Peyer's patch (tissue), 4 donors: Measurements from ENCODE around the gene ADM5. TPM values are rescaled to one million over a fixed set of nuclear protein-coding genes. Genes with fewer than 3 reads are reported as not detected.

Experiments used
- DNase-seq, 3 donors: peaks; one replicate each; pipeline ENCODE4 v3.0.0-alpha.2; 2017 to 2019
- H3K27ac ChIP-seq, 4 donors: fragments of 200-600 bp; sonication (generic); one replicate each; pipeline ENCODE4 v1.5.1; 2016 to 2019
- H3K27me3 ChIP-seq, 2 donors: fragments of 200-600 bp; sonication (generic); one replicate each; pipeline ENCODE4 v1.5.1; 2019
- H3K36me3 ChIP-seq, 3 donors: fragments of 200-600 bp; sonication (generic); one replicate each; pipeline ENCODE4 v1.5.1; 2016 to 2019
- H3K4me1 ChIP-seq, 4 donors: fragments of 200-600 bp; sonication (generic); one replicate each; pipeline ENCODE4 v1.5.1; 2016 to 2019
- H3K4me3 ChIP-seq, 4 donors: fragments of 200-600 bp; sonication (generic); 1 replicate in 3 of 4; 2 replicates in 1 of 4; pipeline ENCODE4 v1.5.1; 2016 to 2019; ENCODE audit warnings: mild to moderate bottlenecking in 1 of 4
- H3K9me3 ChIP-seq, 4 donors: fragments of 200-600 bp; sonication (generic); one replicate each; pipeline ENCODE4 v1.5.1; 2016 to 2019; ENCODE audit warnings: mild to moderate bottlenecking in 1 of 4
- POLR2A ChIP-seq, 2 donors: fragments of 450-650 bp; IDR thresholded peaks; one replicate each; pipeline ENCODE4 v1.5.1; 2017; ENCODE audit warnings: antibody characterized with exemption in 2 of 2, mild to moderate bottlenecking in 2 of 2, moderate library complexity in 2 of 2
- small RNA-seq, 2 donors: library from RNA; depleted of rRNA; stranded (forward); fragments of <200 nt; gene quantifications; one replicate each; pipeline ENCODE3, GENCODE V24; 2016
- total RNA-seq, 4 donors: library from RNA; depleted of rRNA; stranded (reverse); fragments of >200 nt; gene quantifications; one replicate each; pipeline ENCODE4 v1.1.0, GENCODE V29; 2016
- TF ChIP-seq, protein P1 (sequence below), 6 experiments: fragments of 450-650 bp in 4 of 6; fragments of 200-600 bp in 2 of 6; sonication (generic) in 1 of 6; IDR thresholded peaks; one replicate each; pipeline ENCODE4 v1.5.1; 2017 to 2019; ENCODE audit warnings: antibody characterized with exemption in 6 of 6, mild to moderate bottlenecking in 3 of 6, moderate library complexity in 1 of 6

ADM5 gene
- total RNA-seq, 4 donors from 2014 or later, result 4.4 to 9.1 TPM; not detected in 2

- no peak for DNase-seq
These were observed 38.0 kb downstream of the ADM5 start for GRCh38 chr19:49727217-49728030.

DNA sequence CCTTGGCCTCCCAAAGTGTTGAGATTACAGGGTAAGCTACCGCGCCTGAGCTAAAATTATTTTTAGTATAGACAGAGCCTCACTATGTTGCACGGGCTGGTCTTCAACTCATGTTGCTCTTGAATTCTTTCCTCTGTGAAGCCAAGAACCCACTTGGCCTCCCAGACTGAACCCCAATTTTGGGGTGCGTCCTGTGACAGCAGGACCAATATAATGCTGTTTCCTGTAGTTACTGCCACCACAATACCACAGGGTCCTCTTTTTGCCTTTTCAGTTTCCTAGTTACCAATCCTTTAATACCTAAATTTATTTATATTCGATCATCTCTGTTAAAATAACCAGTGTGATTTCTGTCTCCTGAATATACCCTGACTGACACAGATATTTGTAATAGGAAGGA is 40.8 kb downstream of the ADM5 start:
- H3K4me3 ChIP-seq, result no peak overlapping the region
- TF ChIP-seq POLR2A (IDR thresholded peaks at IDR 0.05), result no peak
- TF ChIP-seq, protein P1, sequence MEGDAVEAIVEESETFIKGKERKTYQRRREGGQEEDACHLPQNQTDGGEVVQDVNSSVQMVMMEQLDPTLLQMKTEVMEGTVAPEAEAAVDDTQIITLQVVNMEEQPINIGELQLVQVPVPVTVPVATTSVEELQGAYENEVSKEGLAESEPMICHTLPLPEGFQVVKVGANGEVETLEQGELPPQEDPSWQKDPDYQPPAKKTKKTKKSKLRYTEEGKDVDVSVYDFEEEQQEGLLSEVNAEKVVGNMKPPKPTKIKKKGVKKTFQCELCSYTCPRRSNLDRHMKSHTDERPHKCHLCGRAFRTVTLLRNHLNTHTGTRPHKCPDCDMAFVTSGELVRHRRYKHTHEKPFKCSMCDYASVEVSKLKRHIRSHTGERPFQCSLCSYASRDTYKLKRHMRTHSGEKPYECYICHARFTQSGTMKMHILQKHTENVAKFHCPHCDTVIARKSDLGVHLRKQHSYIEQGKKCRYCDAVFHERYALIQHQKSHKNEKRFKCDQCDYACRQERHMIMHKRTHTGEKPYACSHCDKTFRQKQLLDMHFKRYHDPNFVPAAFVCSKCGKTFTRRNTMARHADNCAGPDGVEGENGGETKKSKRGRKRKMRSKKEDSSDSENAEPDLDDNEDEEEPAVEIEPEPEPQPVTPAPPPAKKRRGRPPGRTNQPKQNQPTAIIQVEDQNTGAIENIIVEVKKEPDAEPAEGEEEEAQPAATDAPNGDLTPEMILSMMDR (IDR thresholded peaks at IDR 0.05), result no peak
- no peak overlapping the region for H3K27ac ChIP-seq
- no peaks in the 10 kb centered on the region for H3K4me1 ChIP-seq
- no peaks in the 10 kb centered on the region for H3K27me3 ChIP-seq
- no peaks in the 10 kb centered on the region for H3K9me3 ChIP-seq
- no peaks in the 10 kb centered on the region for H3K36me3 ChIP-seq
- DNase-seq, result no peak

More at GRCh38 chr19:49727217-49728030, 38.0 kb downstream of the ADM5 start:
- Histone ChIP-seq H3K27me3 (no peaks in the 10 kb centered on the region), H3K4me3 (no peak overlapping the region), H3K36me3 (no peaks in the 10 kb centered on the region), H3K9me3 (no peaks in the 10 kb centered on the region), H3K4me1 (no peaks in the 10 kb centered on the region), H3K27ac (no peak overlapping the region)
- TF ChIP-seq, protein P1 (IDR thresholded peaks at IDR 0.05), result no peak
- no peak for TF ChIP-seq POLR2A (IDR thresholded peaks at IDR 0.05)

DNA sequence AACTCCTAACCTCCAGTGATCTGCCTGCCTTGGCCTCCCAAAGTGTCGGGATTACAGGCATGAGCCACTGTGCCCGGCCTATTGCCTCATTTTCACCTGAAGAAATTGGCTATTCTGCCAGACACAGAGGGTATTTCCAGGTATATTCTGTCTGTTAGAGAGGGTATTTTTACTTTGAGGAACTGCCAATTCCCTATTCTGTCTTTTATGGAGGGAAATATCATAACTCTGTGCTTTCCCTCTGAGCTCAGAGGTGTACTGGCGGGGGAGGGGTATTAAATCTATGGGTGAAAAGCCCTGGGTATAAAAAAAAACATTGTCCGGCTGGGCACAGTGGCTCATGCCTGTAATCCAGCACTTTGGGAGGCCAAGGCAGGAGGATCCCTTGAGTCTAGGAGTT is 48.9 kb downstream of the ADM5 start:
- no peak for DNase-seq
- Histone ChIP-seq H3K4me1 (no peaks in the 10 kb centered on the region), H3K36me3 (no peaks in the 10 kb centered on the region), H3K4me3 (no peak overlapping the region), H3K27me3 (no peaks in the 10 kb centered on the region), H3K9me3 (no peaks in the 10 kb centered on the region), H3K27ac (no peak overlapping the region)
- TF ChIP-seq, protein P1 (IDR thresholded peaks at IDR 0.05), result no peak
- TF ChIP-seq POLR2A (IDR thresholded peaks at IDR 0.05), result no peak

- Histone ChIP-seq H3K4me3 (no peak overlapping the region), H3K27me3 (no peaks in the 10 kb centered on the region), H3K27ac (no peak overlapping the region), H3K36me3 (no peaks in the 10 kb centered on the region), H3K4me1 (no peaks in the 10 kb centered on the region), H3K9me3 (no peaks in the 10 kb centered on the region)
- no peak for TF ChIP-seq POLR2A (IDR thresholded peaks at IDR 0.05)
- TF ChIP-seq, protein P1 (IDR thresholded peaks at IDR 0.05), result no peak
- DNase-seq, result no peak
These were observed 49.7 kb downstream of the ADM5 start for GRCh38 chr19:49739098-49739497.

- H3K27me3 ChIP-seq, result no peaks in the 10 kb centered on the region
- no peaks in the 10 kb centered on the region for H3K4me1 ChIP-seq
- DNase-seq, result no peak
- TF ChIP-seq, protein P1 (IDR thresholded peaks at IDR 0.05), result no peak
- TF ChIP-seq POLR2A (IDR thresholded peaks at IDR 0.05), result no peak
- no peaks in the 10 kb centered on the region for H3K36me3 ChIP-seq
- H3K27ac ChIP-seq, result no peak overlapping the region
- H3K4me3 ChIP-seq, result no peak overlapping the region
- no peaks in the 10 kb centered on the region for H3K9me3 ChIP-seq
These were observed 50.5 kb downstream of the ADM5 start for GRCh38 chr19:49739933-49740332.

Small RNA genes lying within 50 kb of the gene (small RNA-seq; reads per million reads assigned to genes)
- gene MIR5088, result 0 reads per million in 2 donors

Other genes with a start within 250 kb of the ADM5 start
- 1 to 10 TPM in 3 of 4 donors, not detected in 1; 1.2 to 2.0 (median 1.7) TPM for gene SLC17A7, start 248.1 kb upstream of the ADM5 start, total RNA-seq
- 100 to 1,000 TPM in 3 of 4 donors, 10 to 100 TPM in 1; 96.2 to 229 (median 115) TPM for gene PIH1D1, start 237.8 kb upstream of the ADM5 start, total RNA-seq
- 10 to 100 TPM; 33.8 to 53.6 (median 49.1) TPM for gene ALDH16A1, start 236.4 kb upstream of the ADM5 start, total RNA-seq
- gene FLT3LG, start 215.4 kb upstream of the ADM5 start, total RNA-seq, result 10 to 100 TPM in 1 of 4 donors, 1 to 10 TPM in 3; 2.8 to 22.3 (median 5.0) TPM
- 1,000 to 10,000 TPM; 1,523 to 3,539 (median 1,798) TPM for gene RPL13A, start 202.0 kb upstream of the ADM5 start, total RNA-seq
- gene RPS11, start 193.2 kb upstream of the ADM5 start, total RNA-seq, result 1,000 to 10,000 TPM; 1,400 to 3,556 (median 1,785) TPM
- 100 to 1,000 TPM; 239 to 985 (median 837) TPM for gene FCGRT, start 176.9 kb upstream of the ADM5 start, total RNA-seq
- 100 to 1,000 TPM in 3 of 4 donors, 10 to 100 TPM in 1; 78.6 to 199 (median 151) TPM for gene RCN3, start 161.6 kb upstream of the ADM5 start, total RNA-seq
- gene NOSIP, start 109.0 kb upstream of the ADM5 start, total RNA-seq, result 10 to 100 TPM; 73.4 to 86.7 (median 80.9) TPM
- gene PRRG2, start 108.3 kb upstream of the ADM5 start, total RNA-seq, result 10 to 100 TPM in 3 of 4 donors, 1 to 10 TPM in 1; 1.7 to 20.8 (median 13.1) TPM
- 10 to 100 TPM; 13.5 to 39.6 (median 28.1) TPM for gene PRR12, start 98.4 kb upstream of the ADM5 start, total RNA-seq
- gene RRAS, start 49.5 kb upstream of the ADM5 start, total RNA-seq, result 10 to 100 TPM; 17.2 to 48.0 (median 32.4) TPM
- 10 to 100 TPM; 25.2 to 49.8 (median 44.0) TPM for gene SCAF1, start 47.4 kb upstream of the ADM5 start, total RNA-seq
- 100 to 1,000 TPM in 3 of 4 donors, 10 to 100 TPM in 1; 98.6 to 131 (median 120) TPM for gene IRF3, start 23.7 kb upstream of the ADM5 start, total RNA-seq
- gene BCL2L12, start 23.7 kb upstream of the ADM5 start, total RNA-seq, result 10 to 100 TPM in 3 of 4 donors, 1 to 10 TPM in 1; 5.3 to 28.9 (median 12.2) TPM
- gene PRMT1, start 12.3 kb upstream of the ADM5 start, total RNA-seq, result 100 to 1,000 TPM in 1 of 4 donors, 10 to 100 TPM in 3; 46.9 to 185 (median 80.0) TPM
- 10 to 100 TPM in 1 of 4 donors, 1 to 10 TPM in 2, not detected in 1; 3.0 to 12.4 (median 5.6) TPM for gene CPT1C, start 1.5 kb downstream of the ADM5 start, total RNA-seq
- not detected for gene TSKS, start 73.7 kb downstream of the ADM5 start, total RNA-seq
- gene AP2A1, start 77.4 kb downstream of the ADM5 start, total RNA-seq, result 100 to 1,000 TPM in 1 of 4 donors, 10 to 100 TPM in 3; 57.8 to 102 (median 85.1) TPM
- 10 to 100 TPM in 3 of 4 donors, 1 to 10 TPM in 1; 4.1 to 13.8 (median 12.3) TPM for gene FUZ, start 123.7 kb downstream of the ADM5 start, total RNA-seq
- 10 to 100 TPM; 29.7 to 57.7 (median 41.8) TPM for gene MED25, start 128.7 kb downstream of the ADM5 start, total RNA-seq
- gene PTOV1, start 161.6 kb downstream of the ADM5 start, total RNA-seq, result 100 to 1,000 TPM in 2 of 4 donors, 10 to 100 TPM in 2; 80.0 to 153 (median 95.9) TPM
- gene PNKP, start 178.0 kb downstream of the ADM5 start, total RNA-seq, result 100 to 1,000 TPM in 3 of 4 donors, 10 to 100 TPM in 1; 58.7 to 235 (median 118) TPM
- gene AKT1S1, start 187.8 kb downstream of the ADM5 start, total RNA-seq, result 10 to 100 TPM; 17.2 to 30.5 (median 23.3) TPM
- 10 to 100 TPM; 22.8 to 83.3 (median 62.1) TPM for gene TBC1D17, start 188.1 kb downstream of the ADM5 start, total RNA-seq
- gene IL4I1, start 207.3 kb downstream of the ADM5 start, total RNA-seq, result not detected
- gene ATF5, start 239.6 kb downstream of the ADM5 start, total RNA-seq, result 10 to 100 TPM in 3 of 4 donors, 1 to 10 TPM in 1; 3.3 to 21.4 (median 18.2) TPM
- gene NUP62, start 239.9 kb downstream of the ADM5 start, total RNA-seq, result 10 to 100 TPM; 40.0 to 54.5 (median 46.0) TPM